HG03378 (cell line): ENCODE results near the gene SLC17A5.
"Not testable (repeated sequence)": the region's sequence is repeated elsewhere in the genome, so short reads cannot be mapped to it uniquely, and the experiment has no call there.

Experiments used
- ATAC-seq: cut with Tn5 transposase; IDR thresholded peaks from one replicate; pipeline ENCODE4 v1.9.1; 2021; ENCODE audit warnings: mild to moderate bottlenecking, moderate library complexity; ENCODE audit not compliant: unreplicated experiment

Gene SLC17A5

DNA sequence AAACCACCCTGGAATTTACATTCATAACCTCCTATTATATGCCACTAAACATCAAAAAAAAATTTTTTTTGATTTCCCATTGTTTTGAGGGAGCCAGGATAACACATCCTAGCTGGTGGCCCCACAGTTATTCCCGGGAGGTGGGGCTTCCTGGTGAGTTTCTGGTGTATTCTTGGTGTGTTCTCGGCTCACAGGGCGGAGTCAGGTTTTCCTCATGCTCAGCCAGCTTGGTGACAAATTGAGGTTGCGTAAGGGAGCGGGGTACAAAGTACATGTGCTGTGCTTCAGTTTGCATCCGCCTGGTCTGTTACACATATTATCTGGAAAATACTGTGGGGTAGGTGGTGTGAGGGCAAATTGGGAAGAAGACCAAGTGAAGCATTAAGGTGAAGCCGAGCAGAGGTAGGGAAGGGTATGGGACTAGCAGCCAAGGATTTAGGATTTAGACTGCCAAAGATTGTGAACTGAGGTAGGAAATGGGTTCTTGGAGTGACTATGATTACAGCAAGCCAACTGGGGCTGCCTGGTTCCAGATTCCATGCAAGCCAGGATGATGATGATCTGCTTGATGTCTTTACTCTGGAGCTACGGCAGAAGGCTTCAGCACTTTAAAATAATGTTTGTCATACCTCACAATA, 86.7 kb downstream of the SLC17A5 start:
- ATAC-seq: no peak

DNA sequence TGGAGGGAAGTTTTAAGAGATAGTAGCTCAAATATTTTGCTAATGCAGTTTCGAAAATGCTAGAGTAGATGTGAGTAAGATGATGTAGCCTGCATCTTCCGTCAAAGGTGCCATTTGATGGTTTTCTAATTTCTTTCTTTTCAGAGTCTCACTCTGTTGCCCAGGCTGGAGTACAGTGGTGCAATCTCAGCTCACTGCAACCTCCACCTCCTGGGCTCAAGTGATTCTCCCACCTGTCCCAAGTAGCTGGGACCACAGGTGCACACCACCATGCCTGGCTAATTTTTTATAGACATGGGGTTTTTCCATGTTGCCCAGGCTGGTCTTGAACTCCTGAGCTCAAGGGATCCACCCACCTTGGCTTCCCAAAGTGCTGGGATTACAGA, 87.3 kb downstream of the SLC17A5 start:
- not testable (repeated sequence) for ATAC-seq

- no peak for ATAC-seq
Observed at GRCh38 chr6:73565767-73566485, 87.9 kb downstream of the SLC17A5 start.

DNA sequence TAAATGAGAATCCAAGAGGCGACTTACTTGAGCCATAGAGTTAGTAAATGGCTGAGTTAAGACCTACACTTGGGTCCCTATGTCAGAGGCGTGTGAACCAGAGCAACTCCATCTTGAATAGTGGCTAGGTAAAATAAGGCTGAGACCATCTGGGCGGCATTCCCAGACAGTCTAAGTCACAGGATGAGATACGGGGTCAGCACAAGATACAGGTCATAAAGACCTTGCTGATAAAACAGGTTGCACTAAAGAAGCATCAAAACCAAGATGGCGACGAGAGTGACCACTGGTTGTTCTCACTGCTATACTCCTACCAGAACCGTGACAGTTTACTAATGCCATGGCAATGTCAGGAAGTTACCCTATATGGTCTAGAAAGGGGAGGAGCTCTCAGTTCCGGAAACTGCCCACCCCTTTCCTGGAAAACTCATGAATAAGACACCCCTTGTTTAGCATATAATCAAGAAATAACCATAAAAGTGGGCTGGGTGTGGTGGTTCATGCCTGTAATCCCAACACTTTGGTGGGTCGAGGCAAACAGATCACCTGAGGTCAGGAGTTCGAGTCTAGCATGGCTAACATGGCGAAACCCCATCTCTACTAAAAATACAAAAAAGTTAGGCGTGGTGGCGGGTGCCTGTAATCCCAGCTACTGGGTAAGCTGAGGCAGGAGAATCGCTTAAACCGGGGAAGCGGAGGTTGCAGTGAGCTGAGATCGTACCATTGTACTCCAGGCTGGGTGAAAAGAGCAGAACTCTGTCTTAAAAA, 89.0 kb downstream of the SLC17A5 start:
- no peak for ATAC-seq

GRCh38 chr6:73562558-73562957, 91.2 kb downstream of the SLC17A5 start:
- ATAC-seq: no peak

DNA sequence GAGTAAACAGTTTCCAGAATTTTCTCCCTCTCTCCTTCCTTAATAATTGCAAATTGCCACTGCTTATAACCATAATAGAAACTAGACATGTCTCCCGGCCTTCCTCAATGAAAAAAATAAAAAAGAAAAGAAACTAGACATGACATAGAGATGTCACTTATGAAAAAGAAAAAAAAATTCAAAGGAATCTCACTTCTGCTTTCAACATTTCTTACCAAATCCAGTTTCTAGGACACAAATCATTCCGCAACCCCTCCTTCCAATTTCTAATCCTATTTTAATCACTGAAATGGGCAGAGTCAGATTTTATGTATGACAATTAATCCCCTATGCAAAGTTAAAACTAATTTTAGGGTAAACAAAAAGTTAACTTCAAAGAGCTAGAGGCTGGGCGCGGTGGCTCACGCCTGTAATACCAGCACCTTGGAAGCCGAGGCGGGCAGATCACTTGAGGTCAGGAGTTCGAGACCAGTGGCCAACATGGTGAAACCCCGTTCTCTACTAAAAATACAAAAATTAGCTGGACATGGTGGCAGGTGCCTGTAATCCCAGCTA, 92.9 kb downstream of the SLC17A5 start:
- peak; percentile 64 for ATAC-seq

DNA sequence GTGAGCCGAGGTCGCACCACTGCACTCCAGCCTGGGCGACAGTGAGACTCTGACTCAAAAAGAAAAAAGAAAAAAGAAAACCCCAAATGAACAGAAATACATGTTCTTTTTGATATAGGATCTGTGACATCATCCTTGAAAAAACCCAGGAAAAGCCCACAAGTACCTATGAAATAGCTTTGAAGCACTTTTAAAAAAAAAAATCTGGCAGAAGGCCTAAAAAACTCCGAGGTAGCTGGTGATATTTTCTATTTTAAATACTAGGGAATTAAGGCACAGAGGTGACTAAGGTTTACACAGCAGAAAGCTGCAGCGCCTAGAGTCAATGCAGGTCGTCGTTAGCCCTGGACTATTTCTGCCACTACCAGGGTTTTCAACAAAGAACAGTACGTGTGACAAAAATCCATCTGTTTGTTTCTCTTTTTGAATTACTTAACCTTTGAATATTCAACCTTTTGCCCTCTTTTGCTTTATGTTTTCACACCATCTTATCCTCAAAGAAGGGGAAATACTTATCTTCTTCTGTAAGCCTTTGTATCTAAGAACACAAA, 93.5 kb downstream of the SLC17A5 start:
- ATAC-seq: peak; percentile 33

DNA sequence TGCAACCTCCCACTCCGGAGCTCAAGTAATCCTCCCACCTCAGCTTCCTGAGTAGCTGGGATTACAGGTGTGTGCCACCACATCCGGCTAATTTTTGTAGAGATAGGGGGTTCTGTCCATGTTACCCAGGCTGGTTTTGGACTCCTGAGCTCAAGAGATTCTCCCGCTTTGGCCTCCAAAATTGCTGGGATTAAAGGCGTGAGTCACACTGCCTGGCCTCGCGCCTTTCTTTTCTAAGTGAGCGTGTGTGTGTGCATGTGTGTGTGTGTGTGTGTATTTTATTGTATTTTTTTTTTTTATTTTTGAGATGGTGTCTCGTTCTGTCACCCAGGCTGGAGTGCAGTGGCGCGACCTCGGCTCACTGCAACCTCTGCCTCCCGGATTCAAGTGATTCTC, 94.4 kb downstream of the SLC17A5 start:
- ATAC-seq: not testable (repeated sequence)

DNA sequence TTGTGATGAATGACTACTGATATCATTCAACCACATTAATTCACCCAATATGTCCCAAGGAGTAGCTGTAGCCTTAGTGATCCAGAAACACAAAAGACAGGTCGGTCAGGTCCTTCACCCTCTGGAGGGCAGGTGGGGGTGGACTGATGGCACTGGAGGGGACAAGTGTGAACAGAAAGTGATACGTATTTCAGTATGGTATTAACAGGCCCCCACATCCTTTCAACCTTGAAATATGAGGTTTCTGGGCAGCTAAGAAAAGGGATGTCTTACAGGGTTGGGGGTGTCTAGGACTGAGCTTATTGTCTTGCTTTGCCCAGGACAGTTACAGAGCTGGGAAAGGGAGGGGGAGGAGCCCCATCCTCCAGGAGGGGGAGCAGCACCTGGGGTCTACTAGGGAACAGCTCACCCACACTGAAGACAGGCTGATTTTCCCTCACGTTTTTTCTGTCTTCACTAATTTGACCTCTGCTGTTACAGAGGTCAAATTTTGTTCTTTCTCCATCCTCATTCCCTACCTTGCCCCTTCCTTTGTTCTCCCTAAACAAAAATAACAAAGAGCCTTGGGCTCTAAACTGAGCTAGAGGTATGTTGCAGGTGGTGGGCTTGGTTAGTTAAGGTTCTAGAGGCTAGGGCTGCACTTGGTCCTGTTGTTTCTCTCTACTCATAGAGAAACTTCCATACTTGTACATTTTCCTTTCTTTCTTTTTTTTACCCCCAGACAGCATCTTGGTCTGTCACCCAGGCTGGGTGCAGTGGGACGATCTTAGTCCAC, 95.0 kb downstream of the SLC17A5 start:
- ATAC-seq: peak; percentile 54

DNA sequence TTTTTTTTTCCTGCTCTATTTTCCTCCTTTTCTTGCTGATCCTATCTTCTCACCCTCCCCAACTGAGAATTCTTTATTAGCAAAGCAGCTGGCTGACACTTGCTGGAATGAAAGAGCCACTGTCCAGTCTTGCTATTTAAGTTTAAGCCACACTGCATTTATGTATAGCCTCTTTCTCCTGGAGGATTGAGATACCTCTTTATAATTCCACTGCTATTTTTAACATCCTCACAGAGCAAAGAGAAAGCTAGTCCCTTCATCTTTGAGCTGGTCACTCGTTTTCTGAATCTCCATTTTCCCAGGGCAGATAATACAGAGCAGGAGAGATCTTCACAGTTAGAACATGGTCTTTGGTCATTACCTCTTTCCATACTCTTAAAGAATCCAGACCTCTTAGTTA, 97.0 kb downstream of the SLC17A5 start:
- no peak for ATAC-seq

DNA sequence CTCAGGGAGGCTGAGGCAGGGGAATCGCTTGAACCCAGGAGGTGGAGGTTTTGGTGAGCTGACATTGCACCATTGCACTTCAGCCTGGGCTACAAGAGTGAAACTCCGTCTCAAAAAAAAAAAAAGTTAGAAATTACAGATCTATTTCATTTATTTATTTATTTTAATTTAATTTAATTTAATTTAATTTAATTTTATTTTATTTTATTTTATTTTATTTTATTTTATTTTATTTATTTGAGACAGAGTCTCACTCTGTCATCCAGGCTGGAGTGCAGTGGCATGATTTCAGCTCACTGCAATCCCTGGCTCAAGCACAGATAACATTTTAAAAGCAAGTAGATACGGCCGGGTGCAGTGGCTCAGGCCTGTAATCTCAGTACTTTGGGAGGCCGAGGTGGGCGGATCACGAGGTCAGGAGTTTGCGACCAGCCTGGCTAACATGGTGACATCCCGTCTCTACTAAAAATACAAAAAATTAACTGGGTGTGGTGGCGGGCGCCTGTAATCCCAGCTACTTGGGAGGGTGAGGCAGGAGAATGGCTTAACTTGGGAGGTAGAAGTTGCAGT, 98.3 kb downstream of the SLC17A5 start:
- ATAC-seq: not testable (repeated sequence)

DNA sequence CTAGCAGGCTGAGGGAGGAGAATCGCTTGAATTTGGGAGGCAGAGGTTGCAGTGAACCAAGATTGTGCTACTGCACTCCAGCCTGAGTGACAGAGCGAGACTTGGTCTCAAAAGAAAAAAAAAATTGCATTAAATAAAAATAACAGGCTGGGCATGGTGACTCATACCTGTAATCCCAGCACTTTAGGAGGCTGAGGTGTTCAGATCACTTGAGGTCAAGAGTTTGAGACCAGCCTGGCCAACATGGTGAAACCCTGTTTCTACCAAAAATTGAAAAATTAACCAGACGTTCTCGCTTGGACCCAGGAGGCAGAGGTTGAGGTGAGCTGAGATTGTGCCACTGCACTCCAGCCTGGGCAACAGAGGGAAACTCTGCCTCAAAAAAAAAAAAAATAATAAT, 102.7 kb downstream of the SLC17A5 start:
- ATAC-seq: not testable (repeated sequence)

DNA sequence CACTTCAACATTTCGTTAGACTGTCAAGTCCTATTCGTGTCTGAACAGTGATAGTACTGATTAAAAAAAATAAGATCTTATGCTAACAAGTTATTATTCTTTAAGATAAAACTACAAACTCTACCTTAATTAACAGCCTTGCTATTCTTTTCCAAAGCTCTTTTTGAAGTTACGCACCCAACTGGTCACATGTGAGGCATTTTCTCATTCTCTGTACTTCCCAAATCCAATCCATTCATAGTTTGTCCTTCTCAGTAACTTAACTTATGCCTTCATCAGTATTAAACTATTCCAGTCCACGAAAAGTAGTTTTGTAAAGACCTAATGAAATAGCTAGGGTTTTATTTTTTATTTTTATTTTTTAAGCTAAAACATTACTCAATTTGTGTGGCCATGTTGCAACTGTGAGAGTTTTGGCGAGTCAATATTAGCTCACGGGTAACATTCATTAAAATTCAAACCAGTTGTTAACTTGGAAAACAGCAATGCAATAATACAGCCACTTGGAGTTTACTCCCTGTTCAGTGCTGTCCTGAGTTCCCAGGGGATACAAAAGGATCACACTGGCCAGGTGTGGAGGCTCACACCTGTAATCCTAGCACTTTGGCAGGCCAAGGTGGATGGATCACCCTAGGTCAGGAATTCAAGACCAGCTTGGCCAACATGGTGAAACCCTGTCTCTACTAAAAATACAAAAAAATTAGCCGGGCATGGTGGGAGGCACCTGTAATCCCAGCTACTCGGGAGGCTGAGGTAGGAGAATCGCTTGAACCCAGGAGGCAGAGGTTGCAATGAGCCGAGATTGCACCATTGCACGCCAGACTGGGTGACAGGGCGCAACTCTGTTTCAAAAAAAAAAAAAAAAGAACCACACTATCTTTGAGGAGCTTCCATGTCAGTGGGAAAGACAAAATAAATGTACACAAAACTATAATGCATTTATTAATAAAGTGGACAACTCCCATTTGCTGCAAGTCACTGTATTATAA, 105.0 kb downstream of the SLC17A5 start:
- ATAC-seq: no peak

GRCh38 chr6:73547036-73547435, 106.8 kb downstream of the SLC17A5 start:
- ATAC-seq: no peak
